Transverse colon (tissue), 4 donors: ENCODE measurements around the gene FAF2. TPM values are rescaled to one million over a fixed set of nuclear protein-coding genes. Genes with fewer than 3 reads are reported as not detected.

Experiments
- DNase-seq: peaks from one replicate; pipeline ENCODE4 v3.0.0-alpha.2; 2019
- H3K27ac ChIP-seq, 4 donors: fragments of 200-600 bp; sonication (generic); 2 replicates each; pipeline ENCODE4 v1.5.1; 2016 to 2018; ENCODE audit warnings: inconsistent platforms in 4 of 4
- H3K27me3 ChIP-seq: fragments of 200-600 bp; sonication (generic); 2 replicates; pipeline ENCODE4 v1.5.1; 2017; ENCODE audit warnings: inconsistent platforms
- H3K36me3 ChIP-seq, 4 donors: fragments of 200-600 bp; sonication (generic); 2 replicates each; pipeline ENCODE4 v1.5.1; 2017 to 2019; ENCODE audit warnings: inconsistent platforms in 4 of 4
- H3K4me1 ChIP-seq, 4 donors: fragments of 200-600 bp; sonication (generic); 2 replicates each; pipeline ENCODE4 v1.5.1; 2017 to 2020; ENCODE audit warnings: inconsistent platforms in 4 of 4
- H3K4me3 ChIP-seq, 4 donors: fragments of 200-600 bp; sonication (generic); 1 replicate in 1 of 4; 2 replicates in 3 of 4; pipeline versions ENCODE4 v1.5.1 to v1.6.1; 2017 to 2019; ENCODE audit warnings: inconsistent platforms in 4 of 4
- H3K9me3 ChIP-seq, 2 donors: fragments of 200-600 bp; sonication (generic); 2 replicates each; pipeline ENCODE4 v1.5.1; 2017 to 2019; ENCODE audit warnings: inconsistent platforms in 2 of 2
- CTCF ChIP-seq, 5 experiments: fragments of 200-600 bp in 3 of 5; fragments of 450-650 bp in 2 of 5; sonication (generic) in 3 of 5; IDR thresholded peaks; 1 replicate in 2 of 5; 2 replicates in 3 of 5; pipeline ENCODE4 v1.5.1; 2016 to 2017; ENCODE audit warnings: antibody characterized with exemption in 5 of 5, inconsistent platforms in 3 of 5, mild to moderate bottlenecking in 2 of 5, moderate library complexity in 1 of 5
- EP300 ChIP-seq: sonication (generic); formaldehyde crosslinking; IDR thresholded peaks from one replicate; pipeline ENCODE4 v1.6.1; 2017; ENCODE audit warnings: antibody characterized with exemption, low read depth
- POLR2A ChIP-seq: fragments of 450-650 bp; IDR thresholded peaks from one replicate; pipeline ENCODE4 v1.6.1; 2016; ENCODE audit warnings: antibody characterized with exemption, mild to moderate bottlenecking, moderate library complexity
- POLR2AphosphoS5 ChIP-seq, 3 donors: sonication (generic); formaldehyde crosslinking; IDR thresholded peaks; one replicate each; pipeline ENCODE4 v1.6.1; 2016; ENCODE audit warnings: antibody characterized with exemption in 3 of 3
- WGBS, 2 donors: methylation state at CpG; one replicate each; pipeline ENCODE4 v1.1.5; 2018; ENCODE audit warnings: low coverage in 1 of 2; 5-methylcytosine and 5-hydroxymethylcytosine counted together
- in situ Hi-C, 4 donors: fragments of 200-750 bp; cut with MboI; loops; one replicate each; pipeline versions ENCODE4 v1.15.0 to v1.15.1; 2017; ENCODE audit warnings: low sequenced_read_pairs in 3 of 4, low pct_ligation_motif_present in 1 of 4, low pct_unique_long_range_greater_than_20kb in 1 of 4
- intact Hi-C: fragments of 100-400 bp; cut with DNase I; formaldehyde crosslinking; loops from one replicate; pipeline ENCODE4 v1.15.1; 2023; ENCODE audit warnings: low total_unique reads
- total RNA-seq, 4 donors: library from RNA; depleted of rRNA; stranded (reverse); fragments of >200 nt; gene quantifications; one replicate each; pipeline ENCODE4 v1.1.0, GENCODE V29; 2016

FAF2 gene
- total RNA-seq, 4 donors from 2014 or later = 3.8 to 32.4 (median 26.5) TPM

GRCh38 chr5:176534640-176535039, 86.5 kb downstream of the FAF2 start:
- Histone ChIP-seq H3K4me3 (peak overlapping the region in 2 of 4 donors; percentile 91 to 93), H3K4me1 (peaks cover 34 to 60% (median 42%) of the 10 kb centered on the region in 4 donors), H3K36me3 (peaks cover 0 to 8% (median 1%) of the 10 kb centered on the region in 4 donors), H3K27ac (peak overlapping the region; percentile 89 to 99 (median 98)), H3K27me3 (no peaks in the 10 kb centered on the region), H3K9me3 (no peaks in the 10 kb centered on the region)
- intact Hi-C loops (no loop called here), in situ Hi-C loops (loop anchor here in 1 of 4 donors (5.0 kb wide), 1 partner anchor 87 kb away; the partner anchor contains the start of gene FAF2)
- peak; percentile 56 for DNase-seq
- TF ChIP-seq POLR2A (no peak), EP300 (no peak), CTCF (IDR thresholded peaks at IDR 0.05) (no peak), POLR2AphosphoS5 (IDR thresholded peaks at IDR 0.05) (no peak)
- 41% methylated on average over 4 of the region's 4 CpGs; no CpG with 5 or more reads in 1 of the 2 donors for WGBS, 2 donors

GRCh38 chr5:176535101-176535663, 87.0 kb downstream of the FAF2 start:
- no peak for TF ChIP-seq CTCF (IDR thresholded peaks at IDR 0.05)
- peak; percentile 69 to 96 (median 86) for TF ChIP-seq POLR2AphosphoS5 (IDR thresholded peaks at IDR 0.05)
- TF ChIP-seq POLR2A = peak; percentile 93
- no peak for TF ChIP-seq EP300
- in situ Hi-C loops = loop anchor here in 1 of 4 donors (5.0 kb wide), 1 partner anchor 88 kb away; the partner anchor contains the start of gene FAF2
- Histone ChIP-seq H3K27ac (peak overlapping the region; percentile 89 to 99 (median 98)), H3K4me1 (peaks cover 34 to 60% (median 42%) of the 10 kb centered on the region in 4 donors), H3K9me3 (no peaks in the 10 kb centered on the region), H3K27me3 (no peaks in the 10 kb centered on the region), H3K36me3 (peaks cover 0 to 6% (median 0%) of the 10 kb centered on the region in 4 donors), H3K4me3 (peak overlapping the region; percentile 45 to 93 (median 90))
- intact Hi-C loops = no loop called here
- peak; percentile 73 for DNase-seq
- 23% methylated on average over 11 of the region's 11 CpGs; no CpG with 5 or more reads in 1 of the 2 donors for WGBS, 2 donors

GRCh38 chr5:176535664-176536131, 87.5 kb downstream of the FAF2 start:
- 1% methylated on average over 9 of the region's 9 CpGs; no CpG with 5 or more reads in 1 of the 2 donors for WGBS, 2 donors
- no peaks in the 10 kb centered on the region for H3K27me3 ChIP-seq
- no peak for DNase-seq
- peaks cover 0 to 6% (median 0%) of the 10 kb centered on the region in 4 donors for H3K36me3 ChIP-seq
- H3K27ac ChIP-seq = peak overlapping the region; percentile 89 to 99 (median 98)
- peaks cover 34 to 59% (median 42%) of the 10 kb centered on the region in 4 donors for H3K4me1 ChIP-seq
- TF ChIP-seq CTCF (IDR thresholded peaks at IDR 0.05) (no peak), POLR2A (no peak), EP300 (no peak), POLR2AphosphoS5 (IDR thresholded peaks at IDR 0.05) (no peak)
- peak overlapping the region; percentile 45 to 93 (median 90) for H3K4me3 ChIP-seq
- in situ Hi-C loops (loop anchor here in 1 of 4 donors (5.0 kb wide), 1 partner anchor 88 kb away; the partner anchor contains the start of gene FAF2), intact Hi-C loops (no loop called here)
- no peaks in the 10 kb centered on the region for H3K9me3 ChIP-seq

GRCh38 chr5:176536132-176536901, 88.1 kb downstream of the FAF2 start:
- 2% methylated on average over 38 of the region's 43 CpGs; no CpG with 5 or more reads in 1 of the 2 donors for WGBS, 2 donors
- in situ Hi-C loops = loop anchor here in 1 of 4 donors (5.0 kb wide), 1 partner anchor 89 kb away; the partner anchor contains the start of gene FAF2

More at GRCh38 chr5:176536132-176536901, 88.1 kb downstream of the FAF2 start:
- peak; percentile 85 for DNase-seq
- H3K9me3 ChIP-seq = no peaks in the 10 kb centered on the region
- intact Hi-C loops = no loop called here
- H3K27ac ChIP-seq = peak overlapping the region; percentile 89 to 99 (median 98)
- H3K4me3 ChIP-seq = peak overlapping the region; percentile 45 to 93 (median 90)
- TF ChIP-seq POLR2AphosphoS5 (IDR thresholded peaks at IDR 0.05) (peak; percentile 33 to 64 (median 51)), POLR2A (no peak), CTCF (IDR thresholded peaks at IDR 0.05) (no peak)
- H3K4me1 ChIP-seq = peaks cover 32 to 58% (median 46%) of the 10 kb centered on the region in 4 donors
- peaks cover 0 to 1% (median 0%) of the 10 kb centered on the region in 4 donors for H3K36me3 ChIP-seq
- H3K27me3 ChIP-seq = no peaks in the 10 kb centered on the region
